Measurements from ENCODE around the gene ASCC1. TPM values are rescaled to one million over a fixed set of nuclear protein-coding genes. Genes with fewer than 3 reads are reported as not detected.

ASCC1 gene
- total and polyA plus RNA-seq, 2 of the 13 experiments (the other 11 are each of a cell fraction or from before 2014, with no cell fraction given): 21.6 to 30.1 TPM

GRCh38 chr10:72251635-72252034 lies 35.6 kb upstream of the ASCC1 start (continued):
- TF ChIP-seq, protein P1, sequence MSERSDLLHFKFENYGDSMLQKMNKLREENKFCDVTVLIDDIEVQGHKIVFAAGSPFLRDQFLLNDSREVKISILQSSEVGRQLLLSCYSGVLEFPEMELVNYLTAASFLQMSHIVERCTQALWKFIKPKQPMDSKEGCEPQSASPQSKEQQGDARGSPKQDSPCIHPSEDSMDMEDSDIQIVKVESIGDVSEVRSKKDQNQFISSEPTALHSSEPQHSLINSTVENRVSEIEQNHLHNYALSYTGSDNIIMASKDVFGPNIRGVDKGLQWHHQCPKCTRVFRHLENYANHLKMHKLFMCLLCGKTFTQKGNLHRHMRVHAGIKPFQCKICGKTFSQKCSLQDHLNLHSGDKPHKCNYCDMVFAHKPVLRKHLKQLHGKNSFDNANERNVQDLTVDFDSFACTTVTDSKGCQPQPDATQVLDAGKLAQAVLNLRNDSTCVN (CRISPR knock-in tag; IDR thresholded peaks at IDR 0.05; ENCODE audit: borderline replicate concordance): no peak
- TF ChIP-seq NCOA1 (CRISPR knock-in tag; IDR thresholded peaks at IDR 0.05): no peak
- TF ChIP-seq CTCF (CRISPR knock-in tag; IDR thresholded peaks at IDR 0.05): no peak
- no peak for TF ChIP-seq RFX1 (IDR thresholded peaks at IDR 0.05)
- TF ChIP-seq ZNF331 (CRISPR knock-in tag; IDR thresholded peaks at IDR 0.05): peak; percentile 66; the same call in 1 of the 2 replicates
- TF ChIP-seq MAF1 (CRISPR knock-in tag; IDR thresholded peaks at IDR 0.05; ENCODE audit: borderline replicate concordance): no peak
- no peak for TF ChIP-seq UBTF (CRISPR knock-in tag; IDR thresholded peaks at IDR 0.05)
- TF ChIP-seq, protein P2, sequence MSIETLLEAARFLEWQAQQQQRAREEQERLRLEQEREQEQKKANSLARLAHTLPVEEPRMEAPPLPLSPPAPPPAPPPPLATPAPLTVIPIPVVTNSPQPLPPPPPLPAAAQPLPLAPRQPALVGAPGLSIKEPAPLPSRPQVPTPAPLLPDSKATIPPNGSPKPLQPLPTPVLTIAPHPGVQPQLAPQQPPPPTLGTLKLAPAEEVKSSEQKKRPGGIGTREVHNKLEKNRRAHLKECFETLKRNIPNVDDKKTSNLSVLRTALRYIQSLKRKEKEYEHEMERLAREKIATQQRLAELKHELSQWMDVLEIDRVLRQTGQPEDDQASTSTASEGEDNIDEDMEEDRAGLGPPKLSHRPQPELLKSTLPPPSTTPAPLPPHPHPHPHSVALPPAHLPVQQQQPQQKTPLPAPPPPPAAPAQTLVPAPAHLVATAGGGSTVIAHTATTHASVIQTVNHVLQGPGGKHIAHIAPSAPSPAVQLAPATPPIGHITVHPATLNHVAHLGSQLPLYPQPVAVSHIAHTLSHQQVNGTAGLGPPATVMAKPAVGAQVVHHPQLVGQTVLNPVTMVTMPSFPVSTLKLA (IDR thresholded peaks at IDR 0.05): no peak
- no peak for TF ChIP-seq ZNF138 (CRISPR knock-in tag; IDR thresholded peaks at IDR 0.05; ENCODE audit: low read depth)
- 0 out of 2 replicates have a peak, but pooled peaks have one; percentile 38 for TF ChIP-seq MIER2 (CRISPR knock-in tag; IDR thresholded peaks at IDR 0.05)
- TF ChIP-seq, protein P3, sequence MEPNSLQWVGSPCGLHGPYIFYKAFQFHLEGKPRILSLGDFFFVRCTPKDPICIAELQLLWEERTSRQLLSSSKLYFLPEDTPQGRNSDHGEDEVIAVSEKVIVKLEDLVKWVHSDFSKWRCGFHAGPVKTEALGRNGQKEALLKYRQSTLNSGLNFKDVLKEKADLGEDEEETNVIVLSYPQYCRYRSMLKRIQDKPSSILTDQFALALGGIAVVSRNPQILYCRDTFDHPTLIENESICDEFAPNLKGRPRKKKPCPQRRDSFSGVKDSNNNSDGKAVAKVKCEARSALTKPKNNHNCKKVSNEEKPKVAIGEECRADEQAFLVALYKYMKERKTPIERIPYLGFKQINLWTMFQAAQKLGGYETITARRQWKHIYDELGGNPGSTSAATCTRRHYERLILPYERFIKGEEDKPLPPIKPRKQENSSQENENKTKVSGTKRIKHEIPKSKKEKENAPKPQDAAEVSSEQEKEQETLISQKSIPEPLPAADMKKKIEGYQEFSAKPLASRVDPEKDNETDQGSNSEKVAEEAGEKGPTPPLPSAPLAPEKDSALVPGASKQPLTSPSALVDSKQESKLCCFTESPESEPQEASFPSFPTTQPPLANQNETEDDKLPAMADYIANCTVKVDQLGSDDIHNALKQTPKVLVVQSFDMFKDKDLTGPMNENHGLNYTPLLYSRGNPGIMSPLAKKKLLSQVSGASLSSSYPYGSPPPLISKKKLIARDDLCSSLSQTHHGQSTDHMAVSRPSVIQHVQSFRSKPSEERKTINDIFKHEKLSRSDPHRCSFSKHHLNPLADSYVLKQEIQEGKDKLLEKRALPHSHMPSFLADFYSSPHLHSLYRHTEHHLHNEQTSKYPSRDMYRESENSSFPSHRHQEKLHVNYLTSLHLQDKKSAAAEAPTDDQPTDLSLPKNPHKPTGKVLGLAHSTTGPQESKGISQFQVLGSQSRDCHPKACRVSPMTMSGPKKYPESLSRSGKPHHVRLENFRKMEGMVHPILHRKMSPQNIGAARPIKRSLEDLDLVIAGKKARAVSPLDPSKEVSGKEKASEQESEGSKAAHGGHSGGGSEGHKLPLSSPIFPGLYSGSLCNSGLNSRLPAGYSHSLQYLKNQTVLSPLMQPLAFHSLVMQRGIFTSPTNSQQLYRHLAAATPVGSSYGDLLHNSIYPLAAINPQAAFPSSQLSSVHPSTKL (CRISPR knock-in tag; IDR thresholded peaks at IDR 0.05): peak; percentile 86
- TF ChIP-seq MYPOP (CRISPR knock-in tag; IDR thresholded peaks at IDR 0.05): no peak
- TF ChIP-seq, protein P4, sequence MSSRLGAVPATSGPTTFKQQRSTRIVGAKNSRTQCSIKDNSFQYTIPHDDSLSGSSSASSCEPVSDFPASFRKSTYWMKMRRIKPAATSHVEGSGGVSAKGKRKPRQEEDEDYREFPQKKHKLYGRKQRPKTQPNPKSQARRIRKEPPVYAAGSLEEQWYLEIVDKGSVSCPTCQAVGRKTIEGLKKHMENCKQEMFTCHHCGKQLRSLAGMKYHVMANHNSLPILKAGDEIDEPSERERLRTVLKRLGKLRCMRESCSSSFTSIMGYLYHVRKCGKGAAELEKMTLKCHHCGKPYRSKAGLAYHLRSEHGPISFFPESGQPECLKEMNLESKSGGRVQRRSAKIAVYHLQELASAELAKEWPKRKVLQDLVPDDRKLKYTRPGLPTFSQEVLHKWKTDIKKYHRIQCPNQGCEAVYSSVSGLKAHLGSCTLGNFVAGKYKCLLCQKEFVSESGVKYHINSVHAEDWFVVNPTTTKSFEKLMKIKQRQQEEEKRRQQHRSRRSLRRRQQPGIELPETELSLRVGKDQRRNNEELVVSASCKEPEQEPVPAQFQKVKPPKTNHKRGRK (CRISPR knock-in tag; IDR thresholded peaks at IDR 0.05): no peak
- TF ChIP-seq KAT8 (CRISPR knock-in tag; IDR thresholded peaks at IDR 0.05): 0 out of 2 replicates have a peak, but pooled peaks have one; percentile 37
- peak; percentile 83 for TF ChIP-seq FOXA3 (CRISPR knock-in tag; IDR thresholded peaks at IDR 0.05)
- TF ChIP-seq PITX1 (CRISPR knock-in tag; IDR thresholded peaks at IDR 0.05): peak; percentile 85
- no peak for TF ChIP-seq PHF20 (CRISPR knock-in tag; IDR thresholded peaks at IDR 0.05)

Measured in HepG2 (cell line).